GM10266 (cell line): ENCODE results near the gene TFB2M.
"Not testable (repeated sequence)": the region's sequence is repeated elsewhere in the genome, so short reads cannot be mapped to it uniquely, and the experiment has no call there.

Source experiments
- DNase-seq: peaks from one replicate; pipeline ENCODE4 v3.0.0; 2012; ENCODE audit errors: extremely low spot score
- CTCF ChIP-seq: IDR thresholded peaks from 2 replicates; pipeline ENCODE4 v1.5.1; 2012; ENCODE audit warnings: mild to moderate bottlenecking, low read depth; ENCODE audit not compliant: control insufficient read depth, insufficient read depth; ENCODE audit errors: missing control alignments

TFB2M gene, protein sequence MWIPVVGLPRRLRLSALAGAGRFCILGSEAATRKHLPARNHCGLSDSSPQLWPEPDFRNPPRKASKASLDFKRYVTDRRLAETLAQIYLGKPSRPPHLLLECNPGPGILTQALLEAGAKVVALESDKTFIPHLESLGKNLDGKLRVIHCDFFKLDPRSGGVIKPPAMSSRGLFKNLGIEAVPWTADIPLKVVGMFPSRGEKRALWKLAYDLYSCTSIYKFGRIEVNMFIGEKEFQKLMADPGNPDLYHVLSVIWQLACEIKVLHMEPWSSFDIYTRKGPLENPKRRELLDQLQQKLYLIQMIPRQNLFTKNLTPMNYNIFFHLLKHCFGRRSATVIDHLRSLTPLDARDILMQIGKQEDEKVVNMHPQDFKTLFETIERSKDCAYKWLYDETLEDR

DNA sequence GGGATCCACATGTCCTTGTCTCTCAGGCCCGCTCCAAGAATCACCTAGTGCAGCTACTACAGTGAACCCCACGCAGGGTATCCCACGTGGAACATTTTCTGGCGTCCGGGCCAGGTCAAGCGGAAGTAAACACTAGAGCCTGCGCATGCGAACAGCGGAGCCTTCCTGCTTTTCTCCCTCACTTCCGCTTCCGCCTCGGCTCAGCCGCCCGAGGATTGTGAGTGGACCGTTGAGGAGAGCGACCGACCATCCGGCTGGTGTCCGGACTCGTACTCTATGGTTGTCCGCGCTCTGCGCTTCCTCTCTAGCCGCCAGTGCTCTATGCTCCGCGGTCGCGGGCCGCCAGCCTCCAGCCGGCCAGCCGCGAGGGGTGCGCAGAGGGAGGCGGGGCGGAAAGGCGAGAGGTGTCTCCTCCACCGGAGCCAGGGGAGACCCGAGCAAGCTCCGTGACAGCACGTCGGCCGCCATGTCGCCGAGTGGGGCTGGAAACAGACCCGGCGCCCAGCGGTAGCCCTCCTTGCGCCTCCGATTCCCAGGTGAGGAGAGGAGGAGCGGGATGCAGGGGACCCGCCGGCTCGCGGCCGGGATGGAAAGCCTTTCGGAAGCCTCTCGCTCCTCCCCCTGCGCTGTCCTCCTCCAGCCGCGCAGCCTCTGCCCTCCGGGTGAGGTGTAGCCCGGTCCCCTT lies at the start of gene TFB2M, which contains the start of gene CNST:
Gene TFB2M, minus strand, starts transcription at position 134 of the 685 bp plus-strand sequence. Its CDS starts 123 bp downstream, at position 11.
Gene CNST, plus strand, starts transcription at position 329 of the 685 bp plus-strand sequence. CDS start 25,107 bp downstream, outside the sequence.
- peak; percentile 89 for DNase-seq
- TF ChIP-seq CTCF, result no peak

GRCh38 chr1:246613096-246613758 lies 47.2 kb upstream of the TFB2M start:
- DNase-seq, result no peak
- TF ChIP-seq CTCF, result no peak

DNA sequence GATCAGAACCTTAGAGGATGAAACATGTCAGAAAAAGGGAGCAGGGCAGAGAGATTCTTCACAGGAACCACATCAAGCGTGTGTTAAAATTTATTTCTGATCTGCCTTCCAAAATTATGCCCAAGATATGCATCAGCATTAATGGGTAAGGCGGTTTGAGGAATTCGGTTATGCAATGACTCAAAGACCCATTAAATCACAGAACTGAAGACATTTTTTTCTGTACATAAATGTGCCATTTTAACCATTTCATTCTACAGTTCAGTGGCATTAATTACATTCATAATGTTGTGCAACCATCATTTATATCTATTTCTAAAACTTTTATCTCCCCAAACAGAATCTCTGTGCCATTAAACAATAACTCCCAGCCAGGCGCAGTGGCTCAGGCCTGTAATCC lies 43.6 kb upstream of the TFB2M start:
- DNase-seq, result no peak
- no peak for TF ChIP-seq CTCF

DNA sequence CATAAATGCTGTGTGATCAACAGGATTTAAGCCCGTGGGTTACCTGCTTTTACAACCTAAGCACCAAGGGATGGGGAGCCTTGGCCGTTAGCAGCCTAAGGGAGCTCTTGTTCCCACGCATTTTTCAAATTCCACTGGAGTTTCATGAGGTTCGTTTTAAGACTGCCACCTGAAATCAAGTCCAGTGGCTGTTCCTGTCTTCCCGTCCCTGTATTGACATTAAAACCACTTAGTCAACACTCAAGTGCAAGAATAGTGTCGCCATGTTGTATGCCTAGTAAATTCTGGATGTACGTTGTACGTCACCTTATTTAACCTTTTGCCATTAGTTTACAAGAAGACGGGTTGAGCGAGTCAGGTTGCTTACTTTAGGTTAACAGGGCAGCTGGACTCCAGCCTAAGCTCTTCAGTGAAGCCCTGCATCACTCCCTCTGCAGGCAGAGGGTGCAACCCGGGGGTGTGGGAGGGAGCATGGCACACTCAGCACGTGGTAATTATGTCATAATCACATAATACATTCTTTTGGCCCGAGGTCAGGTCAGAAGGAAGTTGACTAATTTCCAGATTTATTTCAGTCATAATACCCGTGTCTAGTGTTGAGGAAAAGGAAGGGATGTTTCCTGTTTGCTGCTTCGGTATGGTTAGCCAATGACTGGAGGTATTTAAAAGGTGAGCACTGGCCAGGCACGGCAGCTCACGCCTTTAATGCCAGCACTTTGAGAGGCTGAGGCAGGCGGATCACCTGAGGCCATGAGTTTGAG lies 42.7 kb upstream of the TFB2M start:
- peak; percentile 38 for DNase-seq
- TF ChIP-seq CTCF, result no peak

- no peak for DNase-seq
- no peak for TF ChIP-seq CTCF
These were observed 41.4 kb upstream of the TFB2M start for GRCh38 chr1:246607462-246607861.

DNA sequence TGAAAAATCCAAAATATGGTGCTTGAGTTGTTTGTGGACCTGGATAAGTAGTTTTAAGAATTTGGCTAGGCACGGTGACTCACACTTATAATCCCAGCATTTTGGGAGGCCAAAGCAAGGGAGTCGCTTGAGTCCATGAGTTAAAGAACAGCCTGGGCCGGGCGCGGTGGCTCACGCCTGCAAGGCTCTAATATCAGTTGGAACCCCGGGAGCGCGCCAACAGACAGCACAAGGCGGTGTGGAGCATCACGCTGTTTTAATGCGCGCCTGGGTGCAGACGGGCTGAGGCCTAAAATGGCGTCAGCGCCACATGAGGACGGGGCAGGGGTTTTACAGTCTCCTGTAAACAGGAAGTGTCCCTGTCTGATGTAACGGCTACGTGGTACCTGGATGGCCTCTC lies 39.2 kb upstream of the TFB2M start:
- DNase-seq, result not testable (repeated sequence)

GRCh38 chr1:246602194-246602593 lies 36.1 kb upstream of the TFB2M start:
- DNase-seq, result no peak
- TF ChIP-seq CTCF, result no peak
